CD4-positive, alpha-beta T cell treated with Interleukin-15 for 4 hours (primary cell): ENCODE measurements around the gene NLGN1.
"Not testable (repeated sequence)": the region's sequence is repeated elsewhere in the genome, so short reads cannot be mapped to it uniquely, and the experiment has no call there.

Experiments used
- DNase-seq: peaks from one replicate; pipeline ENCODE4 v3.0.0-alpha.2; 2020; ENCODE audit warnings: low spot score

Gene NLGN1

DNA sequence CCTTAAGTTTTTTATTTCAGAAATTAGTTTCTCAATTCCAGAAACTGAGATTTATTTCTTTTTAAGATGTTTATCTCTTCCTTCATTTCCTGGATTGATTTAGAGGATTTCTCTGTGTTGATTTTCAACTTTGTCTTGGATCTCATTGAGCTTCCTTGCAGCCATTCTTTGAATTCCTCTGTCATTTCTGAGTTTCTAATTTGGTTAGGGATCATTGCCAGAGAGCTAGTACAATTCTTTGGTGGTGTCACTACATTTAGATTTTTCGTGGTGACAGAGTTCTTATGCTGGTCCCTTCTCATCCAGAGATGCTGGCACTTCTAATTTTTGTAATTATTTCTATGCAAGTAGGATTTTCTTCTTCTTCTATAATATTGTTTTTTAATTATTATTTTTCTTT is 770.5 kb downstream of the NLGN1 start:
- no peak for DNase-seq

DNA sequence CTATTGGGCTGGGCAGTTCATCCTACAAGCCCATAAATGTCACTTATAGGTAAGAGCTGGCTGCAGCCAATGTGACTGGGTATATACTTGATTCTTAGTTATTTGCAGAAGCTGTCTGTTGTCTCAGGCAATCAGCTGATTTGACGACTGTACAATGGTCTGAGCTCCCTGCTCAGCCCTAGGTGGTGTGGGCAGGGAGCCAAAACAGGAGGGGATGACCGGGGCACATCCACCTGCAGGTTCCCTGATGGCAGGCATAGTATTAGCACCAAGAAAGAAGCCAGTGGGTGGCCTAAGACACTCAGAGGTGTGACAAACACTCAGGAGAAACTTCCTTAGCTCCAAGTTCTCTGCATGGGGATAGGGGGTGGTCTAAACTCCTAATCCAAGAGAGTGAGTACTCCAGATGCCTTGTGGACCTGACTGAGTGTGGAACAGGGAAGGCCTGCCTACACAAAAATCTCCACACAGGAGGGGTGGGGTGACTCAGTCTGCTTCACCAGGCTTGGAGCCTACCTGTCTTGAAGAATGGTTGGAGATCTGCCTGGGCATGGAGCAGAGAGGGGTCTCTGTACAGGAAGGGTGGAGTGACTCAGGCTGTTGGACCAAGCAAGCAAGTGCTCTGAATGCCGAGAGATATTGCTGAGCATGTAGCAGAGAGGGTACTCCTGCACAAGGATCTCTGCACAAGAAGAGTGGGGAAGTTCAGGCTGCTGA is 771.2 kb downstream of the NLGN1 start:
- DNase-seq, result no peak

DNA sequence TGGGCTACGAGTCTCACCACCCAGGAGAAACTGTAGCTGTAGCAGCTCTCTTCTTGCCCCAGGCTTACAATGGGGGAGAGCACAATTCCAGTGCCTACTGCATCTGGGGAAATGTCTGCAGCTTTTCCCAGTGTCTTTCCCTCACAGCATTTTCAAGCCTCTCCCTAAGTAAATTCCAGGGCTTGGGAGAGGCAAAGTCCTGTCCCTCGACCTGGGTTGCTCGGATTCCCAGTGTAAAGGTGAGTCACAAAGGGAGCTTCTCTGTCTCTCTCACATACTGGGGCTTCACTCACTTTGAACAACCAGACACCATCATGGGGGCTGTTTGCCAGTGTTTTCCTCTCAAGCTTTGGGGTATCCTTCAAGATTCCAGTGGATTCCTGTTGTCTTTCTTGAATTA is 772.2 kb downstream of the NLGN1 start:
- DNase-seq, result no peak

- DNase-seq, result no peak
Observed at GRCh38 chr3:174170248-174170647, 772.7 kb downstream of the NLGN1 start.

DNA sequence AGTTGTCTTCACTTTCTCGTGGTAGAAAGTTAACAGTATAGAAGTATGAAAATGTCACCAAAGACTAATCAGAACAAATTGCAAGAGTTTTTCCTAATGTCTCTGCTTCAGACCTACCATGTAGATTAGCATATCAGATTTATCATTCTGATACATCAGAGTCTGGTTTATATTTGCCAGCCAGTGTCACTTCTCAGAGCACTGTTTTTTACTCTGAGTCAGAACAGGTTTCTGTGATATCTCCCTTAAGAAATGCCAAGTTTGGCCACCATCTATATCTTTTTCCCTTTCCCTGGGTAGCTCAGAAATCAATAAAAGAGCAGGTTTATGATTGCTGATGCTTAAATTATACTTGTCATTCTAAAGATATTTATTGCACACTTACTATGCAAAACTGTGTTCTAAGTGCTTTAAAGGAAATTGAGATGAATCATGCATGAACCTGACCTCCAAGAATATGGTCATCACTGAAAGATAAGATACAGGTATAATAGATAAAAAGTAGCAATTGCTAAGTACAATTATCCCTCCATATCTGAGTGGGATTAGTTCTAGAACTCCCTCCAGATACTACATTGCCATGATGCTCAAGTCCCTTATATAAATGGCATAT is 788.9 kb downstream of the NLGN1 start:
- no peak for DNase-seq

GRCh38 chr3:174191380-174191779 is 793.8 kb downstream of the NLGN1 start:
- no peak for DNase-seq

DNA sequence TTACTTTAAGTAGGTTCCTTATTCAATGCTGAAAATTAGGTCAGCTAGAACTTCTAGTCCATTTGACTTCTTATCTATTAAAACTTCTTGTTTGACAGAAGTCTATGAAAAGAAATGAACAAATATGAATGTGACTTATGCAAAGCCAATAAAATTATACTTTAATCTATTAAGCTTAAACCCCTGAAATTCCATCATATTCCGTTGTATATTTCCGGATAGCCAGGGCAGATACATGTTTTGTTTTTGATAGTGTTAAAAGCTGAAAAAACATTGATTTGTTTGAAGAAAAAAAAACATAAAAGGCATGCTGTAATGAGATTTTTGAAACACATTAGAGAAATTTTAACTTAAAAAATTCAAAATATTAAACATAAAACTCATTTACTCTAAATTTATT is 794.4 kb downstream of the NLGN1 start:
- DNase-seq, result no peak

- DNase-seq, result no peak
Observed at GRCh38 chr3:174192471-174192870, 794.9 kb downstream of the NLGN1 start.

DNA sequence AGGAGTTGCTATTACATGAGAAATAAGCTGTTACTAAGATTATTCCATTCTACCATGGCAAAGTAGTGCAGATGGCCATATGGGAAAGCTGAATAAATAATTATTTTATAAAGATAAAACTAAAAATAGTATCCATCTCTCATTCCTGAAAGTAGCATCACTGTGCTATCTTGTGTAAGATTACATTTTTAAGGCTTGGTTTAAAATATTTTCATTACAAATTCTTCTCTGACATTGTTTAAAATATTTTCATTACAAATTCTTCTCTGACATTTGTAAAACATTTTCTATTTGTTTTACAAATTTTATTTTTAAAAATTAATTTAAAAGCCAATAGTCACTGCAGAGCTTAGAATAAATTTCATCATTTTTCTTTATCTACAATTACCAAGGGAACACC is 796.1 kb downstream of the NLGN1 start:
- no peak for DNase-seq

GRCh38 chr3:174197416-174197815 is 799.9 kb downstream of the NLGN1 start:
- DNase-seq, result no peak

DNA sequence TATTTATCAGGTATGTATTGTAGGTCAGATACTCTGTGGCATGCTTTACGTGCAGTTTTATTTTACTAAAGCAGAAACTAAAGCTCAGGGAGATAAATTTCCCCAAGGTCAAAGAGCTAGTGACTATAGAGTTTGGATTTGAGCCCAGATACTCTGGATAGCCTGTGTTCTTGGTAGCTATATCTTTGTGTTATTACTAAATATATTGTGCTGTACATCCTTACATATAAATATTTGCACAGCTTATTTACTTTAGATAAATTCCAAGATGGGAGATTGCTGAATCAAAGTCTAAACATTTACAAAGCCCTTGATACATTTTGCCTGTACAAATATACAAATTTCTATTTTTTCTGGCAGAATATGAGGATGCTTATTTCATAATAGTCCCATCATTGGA is 800.7 kb downstream of the NLGN1 start:
- DNase-seq, result no peak

GRCh38 chr3:174199696-174200095 is 802.2 kb downstream of the NLGN1 start:
- no peak for DNase-seq

DNA sequence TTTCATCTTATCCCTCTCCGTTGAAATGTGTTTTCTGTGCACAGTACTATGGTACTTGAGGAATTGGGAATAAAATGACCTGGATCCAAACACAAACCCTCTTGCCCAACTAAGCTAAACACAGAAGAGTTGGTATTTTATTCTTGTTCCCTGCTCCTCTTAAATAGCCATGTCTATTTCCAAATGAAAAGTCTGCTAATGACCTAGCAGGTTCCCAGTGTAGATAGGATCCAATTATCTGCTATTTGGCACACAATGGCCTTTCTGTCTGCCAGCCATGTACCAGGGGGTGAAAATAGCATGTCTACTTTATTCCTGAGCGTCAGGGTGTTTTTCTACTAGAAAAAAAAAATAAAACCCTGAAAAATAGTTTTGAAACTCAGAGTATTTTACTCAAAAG is 804.6 kb downstream of the NLGN1 start:
- no peak for DNase-seq

- no peak for DNase-seq
Observed at GRCh38 chr3:174202561-174202960, 805.0 kb downstream of the NLGN1 start.

DNA sequence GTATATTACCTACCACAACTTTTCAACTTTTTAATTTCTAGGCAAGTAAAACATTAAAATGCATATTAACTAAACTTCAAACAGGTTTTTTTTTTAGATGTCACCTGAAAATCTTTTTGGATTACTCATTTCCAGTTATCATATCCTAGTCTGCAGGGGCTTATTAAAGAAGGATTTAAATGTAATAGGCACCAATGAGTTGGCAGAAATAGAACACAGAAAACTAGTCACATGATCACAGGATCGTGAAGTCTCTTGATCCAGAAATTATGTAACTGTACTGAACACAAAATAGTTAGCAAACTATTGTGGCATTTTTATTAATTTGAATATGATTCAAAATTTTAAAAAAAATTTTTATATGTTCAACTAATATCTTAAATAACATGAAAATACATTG is 807.2 kb downstream of the NLGN1 start:
- DNase-seq, result no peak

- DNase-seq, result no peak
Observed at GRCh38 chr3:174206607-174207192, 809.2 kb downstream of the NLGN1 start.

GRCh38 chr3:174208161-174208560 is 810.6 kb downstream of the NLGN1 start:
- DNase-seq, result no peak

- DNase-seq, result not testable (repeated sequence)
Observed at GRCh38 chr3:174211896-174212295, 814.4 kb downstream of the NLGN1 start.

DNA sequence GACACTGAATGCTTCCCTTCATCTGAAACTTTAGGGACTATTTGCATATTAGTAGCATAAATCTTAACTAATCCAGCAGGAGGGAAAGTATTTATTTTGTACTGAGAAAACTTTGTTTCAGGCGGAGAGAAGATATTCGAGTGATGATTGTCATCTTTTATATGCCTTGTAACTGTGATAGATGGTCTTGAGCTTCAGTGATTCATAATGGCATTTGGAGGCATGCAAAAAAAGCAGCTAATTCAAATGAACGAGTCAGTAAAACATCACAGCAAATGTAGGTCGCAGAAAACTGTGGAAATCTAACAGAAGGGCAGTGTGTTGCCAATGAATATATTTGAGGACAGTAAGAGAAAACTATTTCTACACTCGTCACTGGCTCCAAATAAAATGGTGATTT is 817.9 kb downstream of the NLGN1 start:
- DNase-seq, result no peak

- DNase-seq, result no peak
Observed at GRCh38 chr3:174216019-174216418, 818.5 kb downstream of the NLGN1 start.

- DNase-seq, result no peak
Observed at GRCh38 chr3:174216946-174217718, 819.6 kb downstream of the NLGN1 start.

GRCh38 chr3:174218016-174218415 is 820.5 kb downstream of the NLGN1 start:
- no peak for DNase-seq

DNA sequence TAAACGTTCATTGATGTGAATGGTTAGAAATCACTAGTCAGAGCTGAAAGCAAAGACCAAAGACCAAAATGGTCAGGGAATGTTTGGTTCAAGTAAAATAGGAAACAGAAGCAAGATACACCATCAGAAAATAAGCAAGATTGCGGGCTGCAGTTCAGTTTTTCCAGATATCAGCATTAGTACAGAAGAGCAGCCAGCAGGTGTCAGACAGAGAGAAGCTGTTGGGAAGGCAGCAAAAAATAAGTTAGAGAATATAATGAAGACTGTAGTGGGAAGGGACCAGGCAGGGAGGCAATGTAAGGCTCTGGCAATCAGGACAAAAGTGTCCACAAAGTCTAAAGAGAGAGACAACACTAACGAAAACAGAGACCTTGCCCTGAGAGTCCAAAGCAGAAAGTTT is 822.2 kb downstream of the NLGN1 start:
- DNase-seq, result no peak
